ENCODE measurements around the gene MYO1H.

The MYO1H gene

GRCh38 chr12:109497675-109498074, 150.0 kb downstream of the MYO1H start:
- H3K27ac ChIP-seq = no peak overlapping the region
- TF ChIP-seq CTCF (conservative IDR thresholded peaks at IDR 0.05) = no peak

Measured in VCaP (cell line).